T-helper 1 cell treated with Interleukin-12 subunit alpha and Interleukin-12 subunit beta and Interleukin-4 antibody, amounts not matched to agents 30 μg/mL and 1 μg/mL, for 36 hours (primary cell): ENCODE measurements around the gene PLA2G4C.

Experiments
- H3K27ac Mint-ChIP-seq: one replicate; pipeline ENCODE4 v1.8.0; 2021; ENCODE audit warnings: mild to moderate bottlenecking, mixed read lengths
- H3K27me3 Mint-ChIP-seq: one replicate; pipeline ENCODE4 v1.8.0; 2021; ENCODE audit warnings: low read depth, mixed read lengths
- H3K36me3 Mint-ChIP-seq: one replicate; pipeline ENCODE4 v1.8.0; 2021; ENCODE audit warnings: low read depth, mixed read lengths
- H3K4me1 Mint-ChIP-seq: one replicate; pipeline ENCODE4 v1.8.0; 2021; ENCODE audit warnings: low read depth, mixed read lengths
- H3K4me3 Mint-ChIP-seq: one replicate; pipeline ENCODE4 v1.8.0; 2021; ENCODE audit warnings: mild to moderate bottlenecking, moderate library complexity, mixed read lengths
- H3K9me3 Mint-ChIP-seq: one replicate; pipeline ENCODE4 v1.8.0; 2021; ENCODE audit warnings: mixed read lengths

The PLA2G4C gene

DNA sequence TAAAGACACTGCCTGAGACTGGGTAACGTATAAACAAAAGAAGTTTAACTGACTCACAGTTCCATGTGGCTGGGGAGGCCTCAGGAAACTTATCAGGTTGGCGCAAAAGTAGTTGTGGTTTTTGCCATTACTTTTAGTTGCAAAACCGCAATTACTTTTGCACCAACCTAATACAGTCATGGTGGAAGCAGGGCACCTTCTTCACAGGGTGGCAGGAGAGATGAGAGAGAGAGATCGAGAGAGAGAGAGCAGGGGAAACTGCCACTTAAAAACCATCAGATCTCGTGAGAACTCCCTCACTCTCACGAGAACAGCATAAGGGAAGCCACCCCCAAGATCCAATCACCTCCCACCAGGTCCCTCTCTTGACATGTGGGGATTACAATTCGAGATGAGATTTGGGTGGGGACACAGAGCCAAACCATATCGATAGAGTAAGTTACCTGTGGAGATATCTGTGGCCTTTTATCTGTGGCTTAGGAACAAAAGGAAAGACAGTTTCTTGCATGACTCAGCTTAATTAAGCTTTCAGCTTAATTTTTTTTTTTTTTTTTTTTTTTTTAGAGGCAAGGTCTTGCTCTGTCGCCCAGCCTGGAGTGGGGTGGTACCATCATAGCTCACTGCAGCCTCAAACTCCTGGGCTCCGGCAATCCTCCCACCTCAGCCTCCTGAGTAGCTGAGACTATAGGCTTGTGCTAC is 59.1 kb downstream of the PLA2G4C start:
- no peaks in the 10 kb centered on the region for H3K27me3 Mint-ChIP-seq
- H3K36me3 Mint-ChIP-seq, result no peaks in the 10 kb centered on the region
- no peak overlapping the region for H3K27ac Mint-ChIP-seq
- no peaks in the 10 kb centered on the region for H3K9me3 Mint-ChIP-seq
- no peak overlapping the region for H3K4me3 Mint-ChIP-seq
- H3K4me1 Mint-ChIP-seq, result no peaks in the 10 kb centered on the region

DNA sequence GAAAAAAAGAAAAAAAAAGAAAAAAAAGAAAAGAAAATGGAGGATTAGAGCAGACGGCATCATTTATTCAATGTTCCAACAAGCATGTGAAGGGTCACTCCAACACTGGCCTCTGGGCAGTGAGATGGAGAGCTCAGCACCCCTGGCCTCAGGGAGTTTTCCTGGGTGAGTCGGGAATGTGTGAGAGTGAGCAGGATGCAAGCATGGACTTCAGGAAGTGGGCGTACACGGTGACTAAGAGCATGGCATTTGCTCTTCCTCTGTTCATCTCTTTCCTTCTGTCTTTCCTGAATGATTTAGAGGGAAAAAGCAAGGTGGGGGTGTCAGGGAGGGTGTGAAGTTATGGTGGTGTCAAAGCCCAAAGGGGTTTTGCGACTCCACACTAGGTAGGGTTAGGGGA is 66.1 kb downstream of the PLA2G4C start:
- Mint-ChIP-seq H3K9me3 (no peaks in the 10 kb centered on the region), H3K36me3 (no peaks in the 10 kb centered on the region), H3K27me3 (no peaks in the 10 kb centered on the region), H3K4me1 (no peaks in the 10 kb centered on the region), H3K27ac (no peak overlapping the region), H3K4me3 (no peak overlapping the region)

GRCh38 chr19:48043675-48044258 is 66.8 kb downstream of the PLA2G4C start, which contains the start of gene CABP5:
Gene CABP5 (minus strand): TSS chr19:48044079. CDS start chr19:48043922, 157 bp downstream.
- Mint-ChIP-seq H3K27me3 (no peaks in the 10 kb centered on the region), H3K27ac (no peak within 1 kb of the TSS), H3K4me1 (no peaks in the 10 kb centered on the region), H3K9me3 (no peaks in the 10 kb centered on the region), H3K36me3 (no peaks in the 10 kb centered on the region), H3K4me3 (no peak within 1 kb of the TSS)

GRCh38 chr19:48041877-48042580 is 68.6 kb downstream of the PLA2G4C start:
- Mint-ChIP-seq H3K4me1 (no peaks in the 10 kb centered on the region), H3K9me3 (peaks cover under 1% of the 10 kb centered on the region), H3K36me3 (no peaks in the 10 kb centered on the region), H3K27me3 (no peaks in the 10 kb centered on the region), H3K4me3 (no peak overlapping the region), H3K27ac (no peak overlapping the region)

GRCh38 chr19:48036765-48037164 is 73.9 kb downstream of the PLA2G4C start:
- H3K4me1 Mint-ChIP-seq, result no peaks in the 10 kb centered on the region
- H3K36me3 Mint-ChIP-seq, result no peaks in the 10 kb centered on the region
- H3K9me3 Mint-ChIP-seq, result peaks cover 17% of the 10 kb centered on the region
- no peak overlapping the region for H3K27ac Mint-ChIP-seq
- H3K27me3 Mint-ChIP-seq, result no peaks in the 10 kb centered on the region
- no peak overlapping the region for H3K4me3 Mint-ChIP-seq

GRCh38 chr19:48033604-48034003 is 77.0 kb downstream of the PLA2G4C start:
- no peaks in the 10 kb centered on the region for H3K27me3 Mint-ChIP-seq
- H3K36me3 Mint-ChIP-seq, result no peaks in the 10 kb centered on the region
- no peak overlapping the region for H3K4me3 Mint-ChIP-seq
- H3K9me3 Mint-ChIP-seq, result peaks cover 17% of the 10 kb centered on the region
- no peak overlapping the region for H3K27ac Mint-ChIP-seq
- peaks cover 2% of the 10 kb centered on the region for H3K4me1 Mint-ChIP-seq

DNA sequence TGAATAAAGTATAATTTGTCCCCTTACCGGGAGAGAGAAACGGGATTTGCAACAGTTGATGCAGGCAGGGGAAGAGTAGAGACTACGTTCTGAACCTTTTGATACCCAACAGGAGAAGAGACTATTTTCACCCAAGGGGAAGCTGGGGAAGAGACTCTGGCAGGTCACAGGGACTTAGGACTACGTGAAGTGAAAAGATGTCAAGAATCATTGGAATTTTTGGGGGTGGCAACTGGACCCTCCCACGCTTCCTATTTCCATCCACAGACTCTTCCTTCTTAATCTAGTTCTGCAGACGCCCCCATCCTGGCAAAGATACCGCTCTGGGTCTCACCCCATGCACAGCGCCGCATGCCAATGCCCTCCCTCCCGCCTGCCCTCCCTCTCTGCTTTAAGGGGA is 80.5 kb downstream of the PLA2G4C start:
- H3K27ac Mint-ChIP-seq, result no peak overlapping the region
- no peak overlapping the region for H3K4me3 Mint-ChIP-seq
- H3K36me3 Mint-ChIP-seq, result no peaks in the 10 kb centered on the region
- peaks cover 2% of the 10 kb centered on the region for H3K4me1 Mint-ChIP-seq
- H3K27me3 Mint-ChIP-seq, result peaks cover 5% of the 10 kb centered on the region
- no peaks in the 10 kb centered on the region for H3K9me3 Mint-ChIP-seq

- Mint-ChIP-seq H3K27ac (no peak overlapping the region), H3K4me1 (peaks cover 2% of the 10 kb centered on the region), H3K27me3 (peaks cover 5% of the 10 kb centered on the region), H3K36me3 (no peaks in the 10 kb centered on the region), H3K4me3 (no peak overlapping the region), H3K9me3 (no peaks in the 10 kb centered on the region)
These were observed 81.2 kb downstream of the PLA2G4C start for GRCh38 chr19:48029431-48029830.

DNA sequence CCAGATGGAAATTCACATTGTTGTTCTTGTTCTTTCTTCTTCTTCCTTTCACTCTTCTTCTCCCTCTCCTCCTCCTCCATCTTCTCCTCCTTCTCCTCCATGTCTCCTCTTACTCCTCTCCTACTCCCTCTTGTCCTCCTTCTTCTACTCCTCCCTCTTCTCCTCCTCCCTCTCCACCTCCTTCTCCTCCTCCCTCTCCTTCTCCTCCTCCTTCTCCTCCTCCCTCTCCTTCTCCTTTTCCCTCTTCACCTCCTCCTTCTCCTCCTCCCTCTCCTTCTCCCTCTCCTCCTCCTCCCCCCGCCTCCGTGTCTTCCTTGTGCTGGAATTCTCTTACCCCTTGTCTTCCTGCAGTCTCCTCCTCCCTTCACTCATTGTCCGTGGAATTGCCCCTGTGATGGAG is 85.1 kb downstream of the PLA2G4C start:
- no peaks in the 10 kb centered on the region for H3K9me3 Mint-ChIP-seq
- H3K27me3 Mint-ChIP-seq, result peaks cover 14% of the 10 kb centered on the region
- no peaks in the 10 kb centered on the region for H3K36me3 Mint-ChIP-seq
- no peak overlapping the region for H3K4me3 Mint-ChIP-seq
- peaks cover 2% of the 10 kb centered on the region for H3K4me1 Mint-ChIP-seq
- no peak overlapping the region for H3K27ac Mint-ChIP-seq

DNA sequence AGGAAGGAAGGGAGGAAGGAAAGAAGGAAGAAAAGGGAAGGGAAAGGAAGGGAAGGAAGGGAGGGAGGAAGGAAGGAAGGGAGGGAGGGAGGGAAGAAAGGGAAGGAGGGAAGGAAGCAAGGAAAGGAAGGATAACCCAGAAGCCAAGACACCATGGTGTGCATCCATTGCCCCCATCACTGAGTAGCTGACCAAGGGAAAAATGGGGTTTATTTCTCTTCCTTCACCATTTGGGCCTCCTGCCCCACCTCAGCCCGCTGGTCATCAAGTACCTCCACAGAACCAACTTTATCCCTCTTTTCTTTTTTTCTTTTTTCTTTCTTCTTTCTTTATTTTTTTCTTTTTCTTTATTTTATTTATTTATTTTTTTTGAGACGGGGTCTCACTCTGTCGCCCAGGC is 87.1 kb downstream of the PLA2G4C start:
- Mint-ChIP-seq H3K27ac (no peak overlapping the region), H3K27me3 (peaks cover 18% of the 10 kb centered on the region), H3K4me1 (no peaks in the 10 kb centered on the region), H3K4me3 (no peak overlapping the region), H3K36me3 (no peaks in the 10 kb centered on the region), H3K9me3 (no peaks in the 10 kb centered on the region)

DNA sequence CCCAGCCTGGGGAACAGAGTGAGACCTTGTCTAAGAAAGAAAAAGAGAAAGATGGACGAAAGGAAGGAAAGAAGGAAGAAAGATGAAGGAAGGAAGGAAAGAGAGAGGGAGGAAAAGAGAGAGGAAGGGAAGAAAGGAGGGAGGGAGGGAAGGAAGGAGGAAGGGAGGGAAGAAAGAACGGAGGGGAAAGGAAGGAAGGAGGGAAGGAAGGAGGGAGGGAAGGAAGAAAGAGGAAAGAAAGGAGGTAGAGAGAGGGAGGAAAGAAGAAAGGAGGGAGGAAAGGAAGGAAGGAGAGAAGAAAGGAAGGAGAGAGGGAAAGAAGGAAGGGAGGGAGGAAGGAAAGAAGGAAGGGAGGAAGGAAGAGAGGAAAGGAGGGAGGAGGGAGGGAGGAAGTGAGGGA is 87.6 kb downstream of the PLA2G4C start:
- H3K27me3 Mint-ChIP-seq, result peaks cover 18% of the 10 kb centered on the region
- H3K27ac Mint-ChIP-seq, result peak overlapping the region; percentile 13
- H3K9me3 Mint-ChIP-seq, result no peaks in the 10 kb centered on the region
- H3K36me3 Mint-ChIP-seq, result no peaks in the 10 kb centered on the region
- no peak overlapping the region for H3K4me3 Mint-ChIP-seq
- H3K4me1 Mint-ChIP-seq, result no peaks in the 10 kb centered on the region

- Mint-ChIP-seq H3K4me3 (no peak overlapping the region), H3K4me1 (no peaks in the 10 kb centered on the region), H3K36me3 (no peaks in the 10 kb centered on the region), H3K27me3 (peaks cover 19% of the 10 kb centered on the region), H3K27ac (no peak overlapping the region), H3K9me3 (no peaks in the 10 kb centered on the region)
These were observed 89.9 kb downstream of the PLA2G4C start for GRCh38 chr19:48020686-48021085.

GRCh38 chr19:48010932-48011758 is 99.5 kb downstream of the PLA2G4C start:
- H3K9me3 Mint-ChIP-seq, result no peaks in the 10 kb centered on the region
- no peaks in the 10 kb centered on the region for H3K4me1 Mint-ChIP-seq
- H3K4me3 Mint-ChIP-seq, result no peak overlapping the region
- no peak overlapping the region for H3K27ac Mint-ChIP-seq
- no peaks in the 10 kb centered on the region for H3K27me3 Mint-ChIP-seq
- H3K36me3 Mint-ChIP-seq, result no peaks in the 10 kb centered on the region

GRCh38 chr19:48006762-48007161 is 103.9 kb downstream of the PLA2G4C start:
- no peaks in the 10 kb centered on the region for H3K4me1 Mint-ChIP-seq
- no peaks in the 10 kb centered on the region for H3K27me3 Mint-ChIP-seq
- no peak overlapping the region for H3K27ac Mint-ChIP-seq
- H3K4me3 Mint-ChIP-seq, result no peak overlapping the region
- H3K36me3 Mint-ChIP-seq, result no peaks in the 10 kb centered on the region
- no peaks in the 10 kb centered on the region for H3K9me3 Mint-ChIP-seq
